ENCODE results near the gene NNT.
A peak's percentile ranks its signal among the peaks of the same experiment; 100 is the strongest.

NNT gene

DNA sequence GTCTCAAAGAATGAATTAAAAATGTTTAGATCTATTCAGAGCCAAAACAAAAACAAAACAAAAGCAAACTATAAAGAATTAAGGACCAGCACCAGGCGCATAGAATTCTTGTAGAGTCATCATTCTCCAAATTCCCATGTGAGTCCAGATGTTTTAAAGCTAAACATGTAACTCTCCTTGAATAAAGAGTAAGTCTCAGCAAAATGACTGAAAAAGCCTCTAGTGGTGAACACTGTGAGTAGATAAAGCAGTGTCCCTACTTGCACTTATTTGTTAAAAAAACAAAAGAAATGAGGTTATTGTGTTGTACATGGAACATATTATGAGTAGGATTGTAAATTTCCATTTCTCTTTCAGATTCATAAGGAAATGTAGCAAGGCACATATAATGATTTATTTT, 44.0 kb downstream of the NNT start:
- H2AFZ ChIP-seq (ENCODE audit: low read length) = no peak overlapping the region
- no peak overlapping the region for H3K4me2 ChIP-seq (ENCODE audit: low read depth, low read length, poor library complexity, severe bottlenecking)
- no peaks in the 10 kb centered on the region for H3K9me3 ChIP-seq (ENCODE audit: insufficient read depth, low read depth, low read length)
- no peaks in the 10 kb centered on the region for H3K27me3 ChIP-seq (ENCODE audit: insufficient read depth, low read length, poor library complexity, severe bottlenecking)
- H4K20me1 ChIP-seq (ENCODE audit: insufficient read depth, low read length, poor library complexity, severe bottlenecking) = no peaks in the 10 kb centered on the region
- no peak overlapping the region for H3K4me3 ChIP-seq (ENCODE audit: low read length, poor library complexity, severe bottlenecking)
- no peaks in the 10 kb centered on the region for H3F3A ChIP-seq (ENCODE audit: low read depth)
- H3K9ac ChIP-seq (ENCODE audit: low read depth, low read length, poor library complexity, severe bottlenecking) = no peak overlapping the region
- TF ChIP-seq CTCF (conservative IDR thresholded peaks at IDR 0.05; ENCODE audit: low read length) (peak; percentile 23; the same call in 1 of the 2 replicates), EZH2phosphoT487 (IDR thresholded peaks at IDR 0.05; ENCODE audit: borderline replicate concordance) (no peak)
- H3K9me2 ChIP-seq (replicated peaks; ENCODE audit: low read depth, low read length) = no peaks in the 10 kb centered on the region
- H3K36me3 ChIP-seq (ENCODE audit: insufficient read depth, low read length) = peaks cover 89% of the 10 kb centered on the region
- H3K4me1 ChIP-seq (ENCODE audit: insufficient read depth, low read length, poor library complexity, severe bottlenecking) = no peaks in the 10 kb centered on the region
- 0 out of 2 replicates have a peak, but pooled peaks cover 6% of the 10 kb centered on the region for H3K79me2 ChIP-seq (ENCODE audit: insufficient read depth, low read length)

DNA sequence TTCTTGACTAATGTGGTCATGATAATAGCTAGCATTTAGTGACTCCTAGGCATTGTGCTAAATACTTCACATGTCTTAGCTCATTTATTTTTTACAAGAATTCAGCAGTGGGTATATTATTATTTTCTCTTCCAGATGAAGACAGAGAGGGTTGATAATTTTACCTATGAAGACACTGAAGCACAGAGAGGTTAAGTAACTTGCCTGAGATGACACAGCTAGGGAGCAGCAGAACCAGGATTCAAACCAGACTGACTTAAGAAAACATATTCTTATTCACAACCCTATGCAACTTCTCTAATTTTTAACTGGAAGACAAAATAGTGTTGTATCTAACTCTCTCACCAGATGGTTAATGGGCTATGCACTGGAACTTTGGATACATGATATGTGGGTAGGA, 44.8 kb downstream of the NNT start:
- TF ChIP-seq EZH2phosphoT487 (IDR thresholded peaks at IDR 0.05; ENCODE audit: borderline replicate concordance) (no peak), CTCF (conservative IDR thresholded peaks at IDR 0.05; ENCODE audit: low read length) (no peak)
- Histone ChIP-seq H3K9ac (ENCODE audit: low read depth, low read length, poor library complexity, severe bottlenecking) (no peak overlapping the region), H3K4me1 (ENCODE audit: insufficient read depth, low read length, poor library complexity, severe bottlenecking) (no peaks in the 10 kb centered on the region), H3K79me2 (ENCODE audit: insufficient read depth, low read length) (0 out of 2 replicates have a peak, but pooled peaks cover 6% of the 10 kb centered on the region), H3K9me2 (replicated peaks; ENCODE audit: low read depth, low read length) (no peaks in the 10 kb centered on the region), H3K4me3 (ENCODE audit: low read length, poor library complexity, severe bottlenecking) (no peak overlapping the region), H4K20me1 (ENCODE audit: insufficient read depth, low read length, poor library complexity, severe bottlenecking) (no peaks in the 10 kb centered on the region), H3F3A (ENCODE audit: low read depth) (no peaks in the 10 kb centered on the region), H2AFZ (ENCODE audit: low read length) (no peak overlapping the region), H3K4me2 (ENCODE audit: low read depth, low read length, poor library complexity, severe bottlenecking) (no peak overlapping the region), H3K27me3 (ENCODE audit: insufficient read depth, low read length, poor library complexity, severe bottlenecking) (no peaks in the 10 kb centered on the region), H3K9me3 (ENCODE audit: insufficient read depth, low read depth, low read length) (no peaks in the 10 kb centered on the region), H3K36me3 (ENCODE audit: insufficient read depth, low read length) (peaks cover 92% of the 10 kb centered on the region)

GRCh38 chr5:43648499-43649124, 45.6 kb downstream of the NNT start:
- Histone ChIP-seq H3F3A (ENCODE audit: low read depth) (no peaks in the 10 kb centered on the region), H3K36me3 (ENCODE audit: insufficient read depth, low read length) (peaks cover 93% of the 10 kb centered on the region), H3K4me1 (ENCODE audit: insufficient read depth, low read length, poor library complexity, severe bottlenecking) (no peaks in the 10 kb centered on the region), H4K20me1 (ENCODE audit: insufficient read depth, low read length, poor library complexity, severe bottlenecking) (no peaks in the 10 kb centered on the region), H3K9me2 (replicated peaks; ENCODE audit: low read depth, low read length) (no peaks in the 10 kb centered on the region), H3K79me2 (ENCODE audit: insufficient read depth, low read length) (no peaks in the 10 kb centered on the region), H3K9me3 (ENCODE audit: insufficient read depth, low read depth, low read length) (no peaks in the 10 kb centered on the region), H3K4me2 (ENCODE audit: low read depth, low read length, poor library complexity, severe bottlenecking) (no peak overlapping the region), H2AFZ (ENCODE audit: low read length) (no peak overlapping the region), H3K9ac (ENCODE audit: low read depth, low read length, poor library complexity, severe bottlenecking) (no peak overlapping the region), H3K4me3 (ENCODE audit: low read length, poor library complexity, severe bottlenecking) (no peak overlapping the region), H3K27me3 (ENCODE audit: insufficient read depth, low read length, poor library complexity, severe bottlenecking) (no peaks in the 10 kb centered on the region)
- no peak for TF ChIP-seq CTCF (conservative IDR thresholded peaks at IDR 0.05; ENCODE audit: low read length)
- no peak for TF ChIP-seq EZH2phosphoT487 (IDR thresholded peaks at IDR 0.05; ENCODE audit: borderline replicate concordance)

Data from Loucy (cell line).